Measurements from ENCODE around the gene NXPE3.

DNA sequence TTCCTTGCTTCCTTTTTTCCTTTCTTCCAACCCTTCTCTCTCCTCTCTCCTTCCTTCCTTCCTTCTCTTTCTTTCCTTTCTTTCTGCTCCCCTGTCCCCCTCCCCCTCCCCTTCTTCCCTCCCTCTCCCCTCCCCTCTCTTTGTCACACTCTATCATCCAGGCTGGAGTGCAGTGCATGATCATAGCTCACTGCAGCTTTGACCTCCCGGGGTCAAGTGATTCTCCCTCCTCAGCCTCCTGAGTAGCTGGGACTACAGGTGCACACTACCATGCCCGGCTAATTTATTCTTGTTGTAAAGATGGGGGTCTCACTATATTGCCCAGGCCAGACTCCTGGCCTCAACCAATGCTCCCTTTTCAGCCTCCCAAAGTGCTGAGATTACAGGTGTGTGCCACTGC, 89.0 kb downstream of the NXPE3 start:
- TF ChIP-seq, protein P1, sequence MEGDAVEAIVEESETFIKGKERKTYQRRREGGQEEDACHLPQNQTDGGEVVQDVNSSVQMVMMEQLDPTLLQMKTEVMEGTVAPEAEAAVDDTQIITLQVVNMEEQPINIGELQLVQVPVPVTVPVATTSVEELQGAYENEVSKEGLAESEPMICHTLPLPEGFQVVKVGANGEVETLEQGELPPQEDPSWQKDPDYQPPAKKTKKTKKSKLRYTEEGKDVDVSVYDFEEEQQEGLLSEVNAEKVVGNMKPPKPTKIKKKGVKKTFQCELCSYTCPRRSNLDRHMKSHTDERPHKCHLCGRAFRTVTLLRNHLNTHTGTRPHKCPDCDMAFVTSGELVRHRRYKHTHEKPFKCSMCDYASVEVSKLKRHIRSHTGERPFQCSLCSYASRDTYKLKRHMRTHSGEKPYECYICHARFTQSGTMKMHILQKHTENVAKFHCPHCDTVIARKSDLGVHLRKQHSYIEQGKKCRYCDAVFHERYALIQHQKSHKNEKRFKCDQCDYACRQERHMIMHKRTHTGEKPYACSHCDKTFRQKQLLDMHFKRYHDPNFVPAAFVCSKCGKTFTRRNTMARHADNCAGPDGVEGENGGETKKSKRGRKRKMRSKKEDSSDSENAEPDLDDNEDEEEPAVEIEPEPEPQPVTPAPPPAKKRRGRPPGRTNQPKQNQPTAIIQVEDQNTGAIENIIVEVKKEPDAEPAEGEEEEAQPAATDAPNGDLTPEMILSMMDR (conservative IDR thresholded peaks at IDR 0.05; ENCODE audit: low read length), result no peak
- TF ChIP-seq EZH2phosphoT487 (IDR thresholded peaks at IDR 0.05; ENCODE audit: borderline replicate concordance, low read depth, low read length), result no peak
